HG03558 (cell line): ENCODE measurements around the gene THSD4.

ENCODE experiments used
- ATAC-seq: cut with Tn5 transposase; IDR thresholded peaks from one replicate; pipeline ENCODE4 v1.9.1; 2021; ENCODE audit warnings: moderate number of reproducible peaks; ENCODE audit not compliant: unreplicated experiment; ENCODE audit errors: extremely low read depth

The THSD4 gene

GRCh38 chr15:71501344-71502076 is 386.2 kb downstream of the THSD4 start:
- no peak for ATAC-seq

- no peak for ATAC-seq
Observed at GRCh38 chr15:71502077-71502432, 386.8 kb downstream of the THSD4 start.

- no peak for ATAC-seq
Observed at GRCh38 chr15:71505962-71506361, 390.7 kb downstream of the THSD4 start.

- no peak for ATAC-seq
Observed at GRCh38 chr15:71506946-71507345, 391.7 kb downstream of the THSD4 start.

GRCh38 chr15:71508081-71508682 is 392.9 kb downstream of the THSD4 start:
- ATAC-seq: no peak

GRCh38 chr15:71509139-71509538 is 393.9 kb downstream of the THSD4 start:
- ATAC-seq: no peak

GRCh38 chr15:71510763-71511162 is 395.5 kb downstream of the THSD4 start:
- no peak for ATAC-seq

GRCh38 chr15:71511796-71512681 is 396.8 kb downstream of the THSD4 start:
- no peak for ATAC-seq

- ATAC-seq: no peak
Observed at GRCh38 chr15:71512682-71513006, 397.4 kb downstream of the THSD4 start.

GRCh38 chr15:71515375-71516186 is 400.3 kb downstream of the THSD4 start:
- ATAC-seq: no peak

GRCh38 chr15:71517751-71518150 is 402.5 kb downstream of the THSD4 start:
- no peak for ATAC-seq

- no peak for ATAC-seq
Observed at GRCh38 chr15:71518661-71519060, 403.4 kb downstream of the THSD4 start.

GRCh38 chr15:71526060-71526820 is 411.0 kb downstream of the THSD4 start:
- no peak for ATAC-seq

GRCh38 chr15:71529361-71529760 is 414.1 kb downstream of the THSD4 start:
- no peak for ATAC-seq

- ATAC-seq: no peak
Observed at GRCh38 chr15:71530116-71530515, 414.8 kb downstream of the THSD4 start.

GRCh38 chr15:71532994-71533393 is 417.7 kb downstream of the THSD4 start:
- ATAC-seq: no peak

GRCh38 chr15:71538181-71538580 is 422.9 kb downstream of the THSD4 start:
- no peak for ATAC-seq

GRCh38 chr15:71541746-71542145 is 426.5 kb downstream of the THSD4 start:
- ATAC-seq: no peak

GRCh38 chr15:71542836-71543235 is 427.6 kb downstream of the THSD4 start:
- ATAC-seq: no peak

GRCh38 chr15:71543413-71543812 is 428.1 kb downstream of the THSD4 start:
- ATAC-seq: no peak
